ENCODE data around the gene SIM2.

The SIM2 gene

DNA sequence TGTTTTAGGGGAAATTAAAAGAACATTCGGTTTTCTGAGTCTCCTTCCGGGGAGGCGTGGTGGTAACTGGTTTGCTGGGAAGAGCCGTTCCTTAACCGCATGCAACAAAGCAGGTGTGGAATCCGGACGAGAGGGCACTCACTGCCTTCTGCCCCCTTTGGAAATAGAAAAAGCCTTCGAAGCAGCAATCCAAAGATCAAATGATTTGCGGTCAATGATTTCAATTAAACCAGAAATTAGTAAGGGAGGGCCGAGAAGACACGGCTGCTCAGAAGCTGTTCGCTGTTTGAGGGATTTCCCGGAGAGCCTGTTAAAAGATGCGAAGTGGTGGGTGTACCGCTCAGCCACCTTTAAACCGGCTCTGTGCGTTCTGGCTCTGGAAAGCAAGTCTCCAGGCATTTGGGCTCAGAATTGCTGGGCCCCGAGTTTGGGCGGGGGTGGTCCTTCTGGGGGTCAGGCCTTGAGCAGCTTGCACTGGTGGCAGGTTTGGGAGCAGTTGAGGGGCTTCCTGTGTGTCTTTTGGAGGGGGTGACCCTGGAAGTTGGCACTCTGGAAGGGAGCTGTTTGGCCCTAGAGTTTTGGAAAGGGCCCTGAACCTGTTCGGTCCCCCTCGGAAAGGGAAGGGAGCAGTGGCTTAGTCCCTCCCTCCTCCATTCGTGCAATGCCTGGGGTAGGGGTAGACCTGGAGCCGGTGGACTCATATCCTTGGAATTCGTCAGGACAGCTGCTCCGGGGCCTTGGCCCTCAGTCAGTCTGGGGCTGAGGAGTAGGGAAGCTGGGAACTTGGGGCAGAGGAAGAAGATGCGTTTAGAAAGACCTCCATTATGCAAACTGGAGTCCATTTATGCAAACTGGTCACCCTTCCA is 3.1 kb downstream of the SIM2 start:
- H3K27ac Mint-ChIP-seq, result no peak overlapping the region

DNA sequence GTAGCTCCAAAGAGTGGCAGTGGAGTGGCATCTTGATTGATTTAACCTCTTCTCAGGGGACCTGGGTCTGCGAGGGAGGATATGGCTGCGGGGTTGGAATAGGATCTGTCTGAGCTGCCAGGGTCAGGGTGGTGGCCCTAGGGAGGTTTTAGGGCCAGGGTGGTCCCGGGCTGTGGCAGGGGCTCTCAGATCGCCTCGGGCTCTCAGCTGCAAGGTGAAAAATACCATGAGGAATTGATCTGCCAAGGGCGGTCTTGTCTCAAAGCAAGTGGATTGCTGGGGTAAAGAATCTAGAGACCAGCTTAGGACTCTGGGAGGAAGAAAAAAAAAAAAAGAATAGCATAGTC is 3.7 kb downstream of the SIM2 start:
- no peaks in the 10 kb centered on the region for H3K36me3 Mint-ChIP-seq
- H3K27ac Mint-ChIP-seq, result no peak overlapping the region
- H3K9me3 Mint-ChIP-seq (ENCODE audit: low read depth), result no peaks in the 10 kb centered on the region
- H3K4me1 Mint-ChIP-seq (ENCODE audit: low read depth), result peaks cover 47% of the 10 kb centered on the region
- peaks cover 35% of the 10 kb centered on the region for H3K27me3 Mint-ChIP-seq
- no peak overlapping the region for H3K4me3 Mint-ChIP-seq

More for the DNA sequence above, 3.1 kb downstream of the SIM2 start:
- peaks cover 32% of the 10 kb centered on the region for H3K27me3 Mint-ChIP-seq
- no peaks in the 10 kb centered on the region for H3K36me3 Mint-ChIP-seq
- peak overlapping the region; percentile 67 for H3K4me3 Mint-ChIP-seq
- H3K9me3 Mint-ChIP-seq (ENCODE audit: low read depth), result no peaks in the 10 kb centered on the region
- H3K4me1 Mint-ChIP-seq (ENCODE audit: low read depth), result peaks cover 43% of the 10 kb centered on the region

DNA sequence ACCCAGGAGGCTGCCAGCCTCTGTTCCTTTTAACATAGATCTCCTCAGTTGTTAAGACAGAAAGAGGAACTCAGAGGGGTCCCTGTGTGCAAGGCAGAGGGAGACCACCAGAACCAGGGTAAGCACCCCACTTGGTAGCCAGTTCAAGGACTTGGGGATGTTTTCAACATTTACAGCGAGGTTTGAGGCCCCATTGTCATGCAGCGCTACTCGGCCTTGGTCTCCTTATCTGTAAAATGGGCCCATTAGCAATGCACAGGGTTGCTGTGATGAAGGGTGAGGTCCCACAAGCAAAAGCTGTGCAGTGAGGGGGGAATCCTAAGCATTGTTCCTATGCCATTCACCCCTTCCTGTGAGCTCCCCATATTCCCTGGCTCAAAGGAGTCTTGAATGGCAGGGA is 4.2 kb downstream of the SIM2 start:
- Mint-ChIP-seq H3K4me3 (no peak overlapping the region), H3K4me1 (ENCODE audit: low read depth) (peaks cover 48% of the 10 kb centered on the region), H3K9me3 (ENCODE audit: low read depth) (no peaks in the 10 kb centered on the region), H3K27me3 (peaks cover 35% of the 10 kb centered on the region), H3K27ac (no peak overlapping the region), H3K36me3 (no peaks in the 10 kb centered on the region)

DNA sequence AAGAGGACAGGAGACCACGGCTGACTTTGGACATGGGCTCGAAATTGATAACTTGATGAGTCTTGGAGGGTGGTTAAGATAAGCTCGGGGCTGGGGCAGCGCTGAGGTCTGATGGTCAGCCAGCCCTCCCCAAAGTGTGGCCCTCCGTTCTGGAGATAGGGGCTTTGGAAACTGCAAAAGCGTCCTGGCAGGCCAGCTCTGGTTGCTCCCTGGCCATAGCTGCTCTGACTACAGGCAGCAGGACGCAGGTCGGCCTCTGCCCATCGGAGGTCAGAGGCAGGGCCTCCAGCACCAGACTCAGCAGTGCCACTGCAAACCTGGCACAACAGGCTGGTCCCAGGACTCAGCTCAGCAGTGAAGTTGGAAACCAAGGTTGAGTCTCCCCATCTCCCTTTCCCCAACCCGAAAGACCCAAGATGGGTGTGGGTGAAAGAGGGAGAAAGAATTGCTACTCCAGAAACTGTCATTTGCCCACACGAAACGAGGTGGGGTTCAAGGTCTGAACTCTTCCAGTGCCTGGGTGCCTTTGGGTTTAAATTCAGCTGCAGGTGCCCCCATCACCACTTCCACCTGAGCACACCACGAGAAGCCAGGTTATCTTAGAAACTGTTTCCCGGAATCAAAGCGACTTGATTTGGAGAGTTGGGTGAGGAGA is 4.8 kb downstream of the SIM2 start:
- peak overlapping the region; percentile 22 for H3K27ac Mint-ChIP-seq
- H3K4me3 Mint-ChIP-seq, result no peak overlapping the region
- H3K27me3 Mint-ChIP-seq, result peaks cover 39% of the 10 kb centered on the region
- H3K4me1 Mint-ChIP-seq (ENCODE audit: low read depth), result peaks cover 53% of the 10 kb centered on the region
- H3K36me3 Mint-ChIP-seq, result no peaks in the 10 kb centered on the region
- no peaks in the 10 kb centered on the region for H3K9me3 Mint-ChIP-seq (ENCODE audit: low read depth)

DNA sequence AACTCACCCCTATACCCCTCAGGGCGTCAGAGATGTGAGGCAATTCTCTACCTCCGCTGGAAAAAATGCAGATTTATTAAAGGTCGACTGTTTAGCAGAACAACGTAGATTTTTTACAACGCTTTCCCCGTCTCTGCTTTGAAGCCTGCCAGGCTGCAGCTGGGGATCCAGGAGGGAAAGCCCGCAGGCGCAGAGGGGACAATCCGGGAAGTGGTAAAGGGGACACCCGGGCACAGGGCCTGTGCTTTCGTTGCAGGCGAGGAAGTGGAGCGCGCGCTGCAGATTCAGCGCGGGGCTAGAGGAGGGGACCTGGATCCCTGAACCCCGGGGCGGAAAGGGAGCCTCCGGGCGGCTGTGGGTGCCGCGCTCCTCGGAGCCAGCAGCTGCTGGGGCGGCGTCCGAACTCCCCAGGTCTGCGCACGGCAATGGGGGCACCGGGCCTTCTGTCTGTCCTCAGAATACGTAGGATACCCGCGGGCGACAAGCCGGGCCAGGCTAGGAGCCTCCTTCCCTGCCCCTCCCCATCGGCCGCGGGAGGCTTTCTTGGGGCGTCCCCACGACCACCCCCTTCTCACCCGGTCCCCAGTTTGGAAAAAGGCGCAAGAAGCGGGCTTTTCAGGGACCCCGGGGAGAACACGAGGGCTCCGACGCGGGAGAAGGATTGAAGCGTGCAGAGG is 5.5 kb downstream of the SIM2 start:
- Mint-ChIP-seq H3K36me3 (no peaks in the 10 kb centered on the region), H3K4me3 (no peak overlapping the region), H3K9me3 (ENCODE audit: low read depth) (no peaks in the 10 kb centered on the region), H3K27me3 (peaks cover 40% of the 10 kb centered on the region), H3K27ac (peak overlapping the region; percentile 22), H3K4me1 (ENCODE audit: low read depth) (peaks cover 54% of the 10 kb centered on the region)

DNA sequence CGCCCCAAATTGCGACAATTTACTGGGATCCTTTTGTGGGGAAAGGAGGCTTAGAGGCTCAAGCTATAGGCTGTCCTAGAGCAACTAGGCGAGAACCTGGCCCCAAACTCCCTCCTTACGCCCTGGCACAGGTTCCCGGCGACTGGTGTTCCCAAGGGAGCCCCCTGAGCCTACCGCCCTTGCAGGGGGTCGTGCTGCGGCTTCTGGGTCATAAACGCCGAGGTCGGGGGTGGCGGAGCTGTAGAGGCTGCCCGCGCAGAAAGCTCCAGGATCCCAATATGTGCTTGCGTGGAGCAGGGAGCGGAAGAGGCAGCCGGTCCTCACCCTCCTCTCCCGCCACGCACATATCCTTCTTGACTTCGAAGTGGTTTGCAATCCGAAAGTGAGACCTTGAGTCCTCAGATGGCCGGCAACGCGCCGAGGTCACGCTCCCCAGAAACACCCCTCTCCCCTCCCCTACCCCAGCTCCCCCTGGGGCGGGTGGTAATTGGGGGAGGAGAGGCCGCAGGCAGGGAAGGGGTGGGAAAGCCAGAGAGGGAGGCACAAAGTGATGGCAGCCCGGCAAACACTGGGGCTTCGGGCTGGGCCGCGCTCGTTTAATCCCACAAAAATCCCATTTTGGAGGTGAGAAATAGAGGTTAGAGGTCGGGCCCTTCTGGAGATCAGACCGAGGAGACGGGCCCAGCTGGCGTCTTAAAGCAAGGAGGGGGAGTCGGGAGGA is 6.2 kb downstream of the SIM2 start:
- Mint-ChIP-seq H3K9me3 (ENCODE audit: low read depth) (no peaks in the 10 kb centered on the region), H3K36me3 (no peaks in the 10 kb centered on the region), H3K4me3 (peak overlapping the region; percentile 27), H3K27me3 (peaks cover 45% of the 10 kb centered on the region), H3K4me1 (ENCODE audit: low read depth) (peaks cover 58% of the 10 kb centered on the region), H3K27ac (no peak overlapping the region)

DNA sequence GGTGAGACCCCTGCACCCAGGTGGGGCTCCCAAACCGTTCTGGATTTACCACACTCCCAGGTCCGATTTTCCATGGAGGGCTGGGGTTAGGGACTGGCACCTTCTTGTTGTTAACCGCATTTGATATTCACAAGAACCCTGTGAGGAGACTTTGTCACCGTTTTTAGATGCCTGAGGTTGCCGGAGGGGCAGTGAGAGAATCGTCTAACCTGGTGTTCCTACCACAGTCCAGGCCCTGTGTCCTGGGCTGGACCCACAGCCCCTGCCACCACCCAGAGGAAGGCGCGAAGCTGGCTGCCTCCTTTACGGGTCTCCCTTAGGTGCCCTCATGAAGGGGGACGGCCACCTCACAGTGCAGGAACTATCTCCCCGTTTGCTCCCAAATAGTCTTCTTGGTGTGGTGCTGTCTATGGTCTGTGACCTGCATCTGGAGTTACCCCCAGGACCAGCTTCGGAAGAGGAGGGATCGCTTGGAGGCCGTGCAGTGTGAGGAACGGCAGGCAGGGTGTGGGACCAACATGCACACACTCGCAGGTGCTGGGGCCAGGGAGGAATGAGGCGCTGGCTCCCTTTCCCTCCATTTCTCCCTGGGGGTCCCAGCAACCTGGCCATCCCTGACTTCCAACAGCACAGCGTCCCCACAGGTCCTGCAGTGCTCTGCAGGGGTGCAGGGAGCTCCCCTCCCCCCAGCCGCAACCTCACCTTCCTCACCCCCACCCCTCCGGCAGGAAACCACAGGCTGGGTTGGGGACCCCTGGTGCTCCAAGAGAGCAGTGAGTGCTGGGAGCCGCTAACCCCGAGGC is 7.0 kb downstream of the SIM2 start:
- H3K4me1 Mint-ChIP-seq (ENCODE audit: low read depth), result peaks cover 58% of the 10 kb centered on the region
- H3K36me3 Mint-ChIP-seq, result no peaks in the 10 kb centered on the region
- no peaks in the 10 kb centered on the region for H3K9me3 Mint-ChIP-seq (ENCODE audit: low read depth)
- H3K27me3 Mint-ChIP-seq, result peaks cover 41% of the 10 kb centered on the region
- H3K27ac Mint-ChIP-seq, result no peak overlapping the region
- H3K4me3 Mint-ChIP-seq, result peak overlapping the region; percentile 75

DNA sequence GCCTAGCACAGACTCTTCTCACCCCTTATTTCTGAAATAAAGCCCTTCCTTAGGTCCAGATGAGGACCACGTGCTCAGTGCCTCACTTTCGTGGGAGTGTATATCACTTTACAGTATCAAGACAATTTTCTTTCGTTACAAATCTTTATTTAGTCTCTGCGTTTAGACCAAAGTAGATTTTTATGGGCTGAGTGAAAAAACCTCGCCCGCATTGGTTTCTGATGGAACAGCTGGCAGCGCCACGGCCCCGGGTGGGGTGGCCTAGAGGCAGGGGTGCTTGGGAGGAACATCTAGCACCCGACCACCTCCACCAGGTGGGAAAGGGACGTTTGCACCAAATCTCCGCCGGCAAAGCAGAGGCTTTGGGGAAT is 7.6 kb downstream of the SIM2 start:
- peak overlapping the region; percentile 75 for H3K4me3 Mint-ChIP-seq
- peaks cover 47% of the 10 kb centered on the region for H3K27me3 Mint-ChIP-seq
- no peak overlapping the region for H3K27ac Mint-ChIP-seq
- no peaks in the 10 kb centered on the region for H3K9me3 Mint-ChIP-seq (ENCODE audit: low read depth)
- no peaks in the 10 kb centered on the region for H3K36me3 Mint-ChIP-seq
- H3K4me1 Mint-ChIP-seq (ENCODE audit: low read depth), result peaks cover 57% of the 10 kb centered on the region

DNA sequence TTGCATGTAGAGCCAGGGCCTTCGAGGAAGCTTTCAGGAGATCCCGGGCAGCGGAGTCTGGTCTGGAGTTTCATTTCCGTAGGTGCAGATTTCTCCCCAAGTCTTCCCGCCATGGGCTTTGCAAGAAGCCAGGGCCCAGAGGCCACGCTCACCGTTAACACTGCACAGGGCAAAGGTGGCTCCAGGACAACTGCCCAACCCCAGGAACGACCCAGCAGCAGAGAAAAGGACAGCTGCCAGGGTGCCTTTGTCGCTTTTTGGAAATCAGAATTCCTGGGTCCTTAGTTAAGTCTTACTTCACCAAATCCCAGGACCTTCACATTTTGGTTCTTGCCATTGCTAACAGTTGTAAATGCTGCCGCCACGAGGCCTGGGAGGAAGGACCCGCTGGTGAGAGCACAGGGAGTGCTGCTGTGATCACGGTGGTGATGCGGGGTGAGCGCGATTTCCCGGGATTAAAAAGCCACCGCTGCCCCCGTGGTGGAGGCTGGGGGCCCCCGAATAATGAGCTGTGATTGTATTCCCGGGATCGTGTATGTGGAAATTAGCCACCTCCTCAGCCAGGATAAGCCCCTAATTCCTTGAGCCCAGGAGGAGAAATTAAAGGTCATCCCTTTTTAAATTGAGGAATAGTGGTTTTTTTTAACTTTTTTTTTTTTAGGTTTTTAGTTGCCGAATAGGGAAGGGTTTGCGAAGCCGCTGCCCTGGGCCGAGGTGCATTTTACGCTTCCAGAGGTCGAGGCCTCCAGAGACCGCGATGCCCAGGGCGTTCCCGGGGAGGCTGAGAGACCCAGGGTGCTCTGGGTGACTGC is 8.2 kb downstream of the SIM2 start:
- Mint-ChIP-seq H3K36me3 (no peaks in the 10 kb centered on the region), H3K4me3 (peak overlapping the region; percentile 75), H3K27ac (no peak overlapping the region), H3K9me3 (ENCODE audit: low read depth) (no peaks in the 10 kb centered on the region), H3K4me1 (ENCODE audit: low read depth) (peaks cover 51% of the 10 kb centered on the region), H3K27me3 (peaks cover 47% of the 10 kb centered on the region)

DNA sequence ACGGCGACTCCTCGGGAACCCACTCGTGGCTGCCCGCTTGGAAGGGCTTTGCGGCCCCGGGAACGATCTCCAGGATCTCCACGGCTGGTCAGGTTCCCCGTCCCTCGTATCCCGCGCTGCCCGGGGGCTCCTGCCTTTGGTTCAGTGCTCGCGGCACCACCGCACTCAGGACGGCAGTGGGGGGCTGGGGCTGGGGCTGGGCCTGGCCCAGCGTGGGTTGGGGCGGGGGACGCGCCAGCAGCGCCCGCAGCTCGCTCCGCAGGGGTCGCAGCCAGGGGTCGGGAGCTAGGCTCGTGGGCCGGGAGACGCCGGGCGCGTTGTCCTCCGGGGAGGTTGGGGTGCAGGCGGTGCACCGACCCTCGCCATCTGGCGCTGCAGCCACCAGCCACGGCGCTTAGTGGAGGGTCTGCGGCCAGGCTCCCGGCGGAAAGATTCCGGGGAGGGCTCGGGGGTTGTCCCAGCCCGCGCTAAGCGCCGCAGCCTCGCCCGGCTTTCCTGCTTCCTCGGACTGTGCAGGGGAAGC is 8.9 kb downstream of the SIM2 start:
- Mint-ChIP-seq H3K9me3 (ENCODE audit: low read depth) (no peaks in the 10 kb centered on the region), H3K36me3 (no peaks in the 10 kb centered on the region), H3K27me3 (peaks cover 46% of the 10 kb centered on the region), H3K27ac (no peak overlapping the region), H3K4me3 (peak overlapping the region; percentile 68), H3K4me1 (ENCODE audit: low read depth) (peaks cover 51% of the 10 kb centered on the region)

DNA sequence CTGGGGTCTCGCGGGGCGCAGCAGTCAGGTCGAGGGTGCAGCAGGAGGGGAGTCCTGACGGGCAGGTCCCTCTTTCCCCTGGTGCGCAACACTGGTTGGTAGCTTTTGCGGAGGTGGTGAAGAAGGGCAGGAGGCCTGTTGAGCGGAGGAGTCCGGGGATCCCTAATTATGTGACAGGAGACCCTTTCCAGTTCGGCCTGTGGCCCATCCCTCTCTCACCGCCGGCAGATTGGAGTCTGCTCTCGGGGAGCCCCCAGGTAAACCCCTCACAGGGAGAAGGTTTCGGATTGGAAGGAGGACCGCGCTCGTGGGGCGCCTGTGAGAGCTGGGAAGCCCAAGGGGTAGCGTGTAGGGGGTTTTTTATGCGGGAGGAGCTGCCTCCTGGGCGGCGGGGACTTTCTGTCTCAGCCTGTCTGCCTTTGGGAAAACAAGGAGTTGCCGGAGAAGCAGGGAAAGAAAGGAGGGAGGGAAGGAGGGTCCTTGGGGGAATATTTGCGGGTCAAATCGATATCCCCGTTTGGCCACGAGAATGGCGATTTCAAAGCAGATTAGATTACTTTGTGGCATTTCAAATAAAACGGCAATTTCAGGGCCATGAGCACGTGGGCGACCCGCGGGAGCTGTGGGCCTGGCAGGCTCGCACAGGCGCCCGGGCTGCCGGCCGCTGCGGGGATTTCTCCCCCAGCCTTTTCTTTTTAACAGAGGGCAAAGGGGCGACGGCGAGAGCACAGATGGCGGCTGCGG is 9.5 kb downstream of the SIM2 start:
- Mint-ChIP-seq H3K9me3 (ENCODE audit: low read depth) (no peaks in the 10 kb centered on the region), H3K4me3 (peak overlapping the region; percentile 68), H3K36me3 (no peaks in the 10 kb centered on the region), H3K27me3 (peaks cover 46% of the 10 kb centered on the region), H3K4me1 (ENCODE audit: low read depth) (peaks cover 49% of the 10 kb centered on the region), H3K27ac (no peak overlapping the region)

DNA sequence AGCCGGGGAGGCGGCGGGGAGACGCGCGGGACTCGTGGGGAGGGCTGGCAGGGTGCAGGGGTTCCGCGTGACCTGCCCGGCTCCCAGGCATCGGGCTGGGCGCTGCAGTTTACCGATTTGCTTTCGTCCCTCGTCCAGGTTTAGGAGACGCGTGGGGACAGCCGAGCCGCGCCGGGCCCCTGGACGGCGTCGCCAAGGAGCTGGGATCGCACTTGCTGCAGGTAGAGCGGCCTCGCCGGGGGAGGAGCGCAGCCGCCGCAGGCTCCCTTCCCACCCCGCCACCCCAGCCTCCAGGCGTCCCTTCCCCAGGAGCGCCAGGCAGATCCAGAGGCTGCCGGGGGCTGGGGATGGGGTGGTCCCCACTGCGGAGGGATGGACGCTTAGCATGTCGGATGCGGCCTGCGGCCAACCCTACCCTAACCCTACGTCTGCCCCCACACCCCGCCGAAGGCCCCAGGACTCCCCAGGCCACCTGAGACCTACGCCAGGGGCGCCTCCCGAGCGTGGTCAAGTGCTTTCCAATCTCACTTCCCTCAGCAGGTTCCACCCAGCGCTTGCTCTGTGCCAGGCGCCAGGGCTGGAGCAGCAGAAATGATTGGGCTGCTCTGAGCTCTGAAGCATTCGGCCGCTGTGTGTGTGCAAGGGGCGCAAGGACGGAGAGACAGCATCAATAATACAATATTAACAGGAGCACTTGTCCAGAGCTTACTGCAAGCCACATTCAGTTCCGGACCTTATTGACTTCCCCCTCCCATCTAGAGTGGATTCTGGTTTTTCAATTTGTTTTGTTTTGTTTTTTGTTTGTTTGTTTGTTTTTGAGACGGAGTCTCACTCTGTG is 10.3 kb downstream of the SIM2 start:
- Mint-ChIP-seq H3K4me3 (peak overlapping the region; percentile 65), H3K9me3 (ENCODE audit: low read depth) (peaks cover 3% of the 10 kb centered on the region), H3K36me3 (no peaks in the 10 kb centered on the region), H3K27ac (no peak overlapping the region), H3K27me3 (peaks cover 48% of the 10 kb centered on the region), H3K4me1 (ENCODE audit: low read depth) (peaks cover 46% of the 10 kb centered on the region)
